HCT116 (cell line): Measurements from ENCODE around the gene GSK3A. TPM values are rescaled to one million over a fixed set of nuclear protein-coding genes. Genes with fewer than 3 reads are reported as not detected.
A peak's percentile ranks its signal among the peaks of the same experiment; 100 is the strongest.

Experiments used
- ATAC-seq: fragments of 200-7000 bp; cut with Tn5 transposase; 2 replicates; pipeline ENCODE4 v1.9.1; 2020; ENCODE audit warnings: mild to moderate bottlenecking, moderate library complexity
- BruUV-seq: library from RNA; stranded (reverse); fragments of 400-500 nt; replicated peaks from 2 replicates; lab custom pipeline; 2021; lab: Mats Ljungman, UMichigan
- CTCF ChIA-PET: fragments of 300-600 bp; sonication (Branson Sonifier 250); formaldehyde crosslinking; loops from one replicate; lab custom pipeline; 2021; ENCODE audit warnings: antibody characterized with exemption; lab: Charles Lee
- POLR2A ChIA-PET: fragments of 300-600, 350-600 bp; sonication (Branson Sonifier 250); formaldehyde crosslinking; loops from one replicate; lab custom pipeline; 2021; ENCODE audit warnings: antibody characterized with exemption; lab: Charles Lee
- RAD21 ChIA-PET, 2 experiments: fragments of 300-600 bp; sonication (Branson Sonifier 250); formaldehyde crosslinking; loops; one replicate each; lab custom pipeline; 2023; ENCODE audit warnings: low total read pairs in 2 of 2; ENCODE audit not compliant: uncharacterized antibody in 2 of 2, unreplicated experiment in 2 of 2, low non-redundant PET in 1 of 2; lab: Charles Lee
- DNase-seq: peaks from one replicate; pipeline ENCODE4 v3.0.0-alpha.2; 2010; ENCODE audit warnings: low read depth, low spot score
- H2AFZ ChIP-seq: fragments of 200-600 bp; shearing (Covaris generic), sonication (generic); 2 replicates; pipeline ENCODE4 v1.6.1; 2017; ENCODE audit warnings: low read depth, mixed run types, mixed read lengths, antibody characterized with exemption, low read length; ENCODE audit not compliant: poor library complexity, severe bottlenecking
- H3K27ac ChIP-seq: 2 replicates; pipeline ENCODE4 v1.5.1; 2012; ENCODE audit warnings: low read depth, low read length
- H3K27me3 ChIP-seq: fragments of 200-600 bp; sonication (generic); 2 replicates; pipeline ENCODE4 v1.6.1; 2016; ENCODE audit warnings: mixed run types, low read length, mixed read lengths; ENCODE audit not compliant: insufficient read depth
- H3K36me3 ChIP-seq, 2 experiments: fragments of 200-500 bp in 1 of 2; fragments of 200-600 bp in 1 of 2; sonication (Bioruptor generic) in 1 of 2; sonication (generic) in 1 of 2; 2 replicates each; pipeline versions ENCODE4 v1.5.1 to v1.6.1; 2014 to 2016; ENCODE audit warnings: low read length in 2 of 2, inconsistent platforms in 1 of 2, mixed read lengths in 1 of 2, mixed run types in 1 of 2; ENCODE audit not compliant: insufficient read depth in 2 of 2, control insufficient read depth in 1 of 2
- H3K4me1 ChIP-seq, 2 experiments: fragments of 200-600 bp in 1 of 2; sonication (generic) in 1 of 2; 2 replicates each; pipeline versions ENCODE4 v1.5.1 to v1.6.1; 2012 to 2017; ENCODE audit warnings: low read length in 2 of 2, inconsistent platforms in 1 of 2, mild to moderate bottlenecking in 1 of 2, mixed read lengths in 1 of 2, mixed run types in 1 of 2, moderate library complexity in 1 of 2; ENCODE audit not compliant: insufficient read depth in 2 of 2, control insufficient read depth in 1 of 2
- H3K4me2 ChIP-seq: fragments of 200-600 bp; sonication (generic); 2 replicates; pipeline ENCODE4 v1.6.1; 2017; ENCODE audit warnings: mixed run types, low read length, mixed read lengths
- H3K4me3 ChIP-seq, 2 experiments: fragments of 200-600 bp in 1 of 2; sonication (generic) in 1 of 2; replicated peaks in 1 of 2; 2 replicates each; pipeline ENCODE4 v1.5.1; 2011 to 2016; ENCODE audit warnings: low read length in 2 of 2, control low read depth in 1 of 2, low read depth in 1 of 2, mild to moderate bottlenecking in 1 of 2, mixed read lengths in 1 of 2, mixed run types in 1 of 2
- H3K79me2 ChIP-seq: fragments of 200-600 bp; sonication (generic); 2 replicates; pipeline ENCODE4 v1.6.1; 2017; ENCODE audit warnings: mild to moderate bottlenecking, mixed run types, low read length, moderate library complexity, mixed read lengths; ENCODE audit not compliant: insufficient read depth
- H3K9ac ChIP-seq: fragments of 200-600 bp; sonication (generic); 2 replicates; pipeline ENCODE4 v1.6.1; 2016; ENCODE audit warnings: low read length, mixed read lengths
- H3K9me2 ChIP-seq: fragments of 200-600 bp; sonication (generic), shearing (Covaris generic); 2 replicates; pipeline ENCODE4 v1.6.1; 2017; ENCODE audit warnings: mixed run types, mild to moderate bottlenecking, moderate library complexity; ENCODE audit not compliant: insufficient read depth
- H3K9me3 ChIP-seq, 2 experiments: fragments of 200-500 bp in 1 of 2; fragments of 200-600 bp in 1 of 2; sonication (Bioruptor generic) in 1 of 2; sonication (generic) in 1 of 2; 2 replicates each; pipeline ENCODE4 v1.6.1; 2014 to 2017; ENCODE audit warnings: low read length in 2 of 2, mixed read lengths in 2 of 2, inconsistent platforms in 1 of 2, low read depth in 1 of 2, mild to moderate bottlenecking in 1 of 2, mixed run types in 1 of 2, moderate library complexity in 1 of 2; ENCODE audit not compliant: control insufficient read depth in 1 of 2, insufficient read depth in 1 of 2
- H4K20me1 ChIP-seq: fragments of 200-600 bp; sonication (generic), shearing (Covaris generic); 2 replicates; pipeline ENCODE4 v1.6.1; 2017; ENCODE audit warnings: mixed run types, mild to moderate bottlenecking, moderate library complexity; ENCODE audit not compliant: insufficient read depth
- CBX3 ChIP-seq: IDR thresholded peaks from 2 replicates; pipeline ENCODE4 v1.6.1; 2012; ENCODE audit warnings: low read depth
- CEBPB ChIP-seq: IDR thresholded peaks from 2 replicates; pipeline ENCODE4 v1.6.1; 2012; ENCODE audit warnings: low read depth
- CTCF ChIP-seq, 3 experiments: fragments of 200-600 bp in 1 of 3; sonication (generic) in 1 of 3; IDR thresholded peaks in 2 of 3; conservative IDR thresholded peaks in 1 of 3; 2 replicates each; pipeline ENCODE4 v1.5.1; 2012 to 2017; ENCODE audit warnings: low read depth in 2 of 3, low read length in 2 of 3, antibody characterized with exemption in 1 of 3, borderline replicate concordance in 1 of 3, control low read depth in 1 of 3, mild to moderate bottlenecking in 1 of 3, mixed read lengths in 1 of 3, mixed run types in 1 of 3, moderate library complexity in 1 of 3; ENCODE audit not compliant: insufficient read depth in 1 of 3
- EGR1 ChIP-seq: IDR thresholded peaks from 2 replicates; pipeline ENCODE4 v1.6.1; 2012; ENCODE audit warnings: low read depth
- ELF1 ChIP-seq: IDR thresholded peaks from 2 replicates; pipeline ENCODE4 v1.6.1; 2012; ENCODE audit warnings: low read depth, borderline replicate concordance
- EZH2phosphoT487 ChIP-seq: fragments of 200-600 bp; IDR thresholded peaks from 2 replicates; pipeline ENCODE4 v1.6.1; 2018; ENCODE audit warnings: antibody characterized with exemption, borderline replicate concordance
- FOSL1 ChIP-seq: IDR thresholded peaks from 2 replicates; pipeline ENCODE4 v1.6.1; 2012; ENCODE audit warnings: low read depth
- JUND ChIP-seq: IDR thresholded peaks from 2 replicates; pipeline ENCODE4 v1.6.1; 2012
- POLR2A ChIP-seq: IDR thresholded peaks from 2 replicates; pipeline ENCODE4 v1.7.0; 2011; ENCODE audit warnings: borderline replicate concordance; ENCODE audit not compliant: insufficient read depth, insufficient read length; ENCODE audit errors: extremely low read depth
- POLR2AphosphoS5 ChIP-seq: IDR thresholded peaks from 2 replicates; pipeline ENCODE4 v1.6.1; 2011; ENCODE audit warnings: mild to moderate bottlenecking, low read depth, low read length, moderate library complexity
- RAD21 ChIP-seq: IDR thresholded peaks from 2 replicates; pipeline ENCODE4 v1.6.1; 2012; ENCODE audit warnings: low read depth, mild to moderate bottlenecking
- SP1 ChIP-seq: IDR thresholded peaks from 2 replicates; pipeline ENCODE4 v1.6.1; 2012; ENCODE audit warnings: low read depth
- SRF ChIP-seq: IDR thresholded peaks from 2 replicates; pipeline ENCODE4 v1.6.1; 2012; ENCODE audit warnings: low read depth
- TCF7L2 ChIP-seq: IDR thresholded peaks from 2 replicates; pipeline ENCODE4 v1.7.0; 2011; ENCODE audit warnings: borderline replicate concordance, inconsistent platforms; ENCODE audit not compliant: insufficient read depth, insufficient read length; ENCODE audit errors: extremely low read depth
- ZFX ChIP-seq: fragments of 450-650 bp; IDR thresholded peaks from 2 replicates; pipeline ENCODE4 v1.6.1; 2017
- ZNF274 ChIP-seq: fragments of 200-500 bp; sonication (Bioruptor generic); IDR thresholded peaks from 2 replicates; pipeline ENCODE4 v1.6.1; 2014; ENCODE audit warnings: mild to moderate bottlenecking, low read depth, low read length, inconsistent platforms
- intact Hi-C: fragments of 100-400 bp; cut with micrococcal nuclease; formaldehyde crosslinking; loops from 2 replicates; pipeline ENCODE4 v1.10.0; 2022
- total RNA-seq: library from RNA; stranded (reverse); gene quantifications from one replicate; pipeline ENCODE4 v1.2.1, GENCODE V29; 2021; ENCODE audit not compliant: unreplicated experiment
- TF ChIP-seq, protein P1 (sequence below): IDR thresholded peaks from 2 replicates; pipeline ENCODE4 v1.6.1; 2012; ENCODE audit warnings: low read depth

GSK3A gene
- total RNA-seq, 1 experiment from 2014 or later = 57.2 TPM

DNA sequence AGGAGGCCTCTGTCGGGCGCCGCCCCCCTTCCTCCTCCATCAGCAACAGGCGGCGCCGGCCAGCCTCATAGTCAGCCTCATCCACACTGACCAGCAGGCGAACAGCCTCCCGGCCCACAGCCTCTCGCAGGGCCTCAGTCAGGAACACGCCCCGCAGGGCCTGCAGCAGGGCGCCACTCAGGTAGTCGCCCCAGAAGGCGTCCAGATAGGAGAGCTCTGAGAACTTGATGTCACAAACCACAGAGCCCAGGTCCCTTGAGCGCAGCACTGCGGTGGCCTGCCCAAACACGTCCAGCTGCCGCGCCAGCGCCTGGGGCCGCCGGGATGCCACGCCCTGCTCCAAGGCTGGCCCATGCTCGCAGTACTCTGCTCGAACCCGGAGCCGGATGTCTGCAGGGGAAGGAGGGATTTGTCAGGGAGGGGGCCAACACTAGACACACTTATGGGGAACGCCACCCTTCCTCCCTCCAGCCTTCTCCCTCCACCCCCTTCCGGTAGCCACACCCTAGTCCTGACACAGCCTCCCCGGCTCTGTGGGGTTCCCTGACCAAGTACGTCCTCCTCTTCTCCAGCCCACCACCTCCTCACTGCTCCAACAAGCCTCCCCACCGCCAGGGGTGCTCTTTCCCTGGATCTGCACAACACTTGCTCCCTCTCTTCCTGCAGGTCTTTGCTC is 42.8 kb downstream of the GSK3A start:
- CTCF ChIA-PET = no interaction called here
- peak overlapping the region; percentile 15; the same call in 1 of the 2 replicates for H3K27ac ChIP-seq
- H4K20me1 ChIP-seq = 0 out of 2 replicates have a peak, but pooled peaks cover 6% of the 10 kb centered on the region
- no peak overlapping the region for H3K9ac ChIP-seq
- intact Hi-C loops = no loop called here
- POLR2A ChIA-PET = no interaction called here
- H3K79me2 ChIP-seq = peaks cover 54% of the 10 kb centered on the region
- TF ChIP-seq FOSL1 (no peak), JUND (no peak), POLR2A (no peak), EGR1 (no peak), ZNF274 (no peak), SP1 (no peak), CBX3 (no peak), ZFX (no peak), CTCF (IDR thresholded peaks at IDR 0.05 in 2 of 3, conservative IDR thresholded peaks at IDR 0.05 in 1 of 3; ENCODE audit: borderline replicate concordance in 1 of 3, insufficient read depth in 1 of 3, low read depth in 2 of 3, low read length in 2 of 3) (no peak), TCF7L2 (no peak), POLR2AphosphoS5 (no peak), RAD21 (no peak), ELF1 (no peak), SRF (no peak), EZH2phosphoT487 (no peak), CEBPB (no peak)
- TF ChIP-seq, protein P1, sequence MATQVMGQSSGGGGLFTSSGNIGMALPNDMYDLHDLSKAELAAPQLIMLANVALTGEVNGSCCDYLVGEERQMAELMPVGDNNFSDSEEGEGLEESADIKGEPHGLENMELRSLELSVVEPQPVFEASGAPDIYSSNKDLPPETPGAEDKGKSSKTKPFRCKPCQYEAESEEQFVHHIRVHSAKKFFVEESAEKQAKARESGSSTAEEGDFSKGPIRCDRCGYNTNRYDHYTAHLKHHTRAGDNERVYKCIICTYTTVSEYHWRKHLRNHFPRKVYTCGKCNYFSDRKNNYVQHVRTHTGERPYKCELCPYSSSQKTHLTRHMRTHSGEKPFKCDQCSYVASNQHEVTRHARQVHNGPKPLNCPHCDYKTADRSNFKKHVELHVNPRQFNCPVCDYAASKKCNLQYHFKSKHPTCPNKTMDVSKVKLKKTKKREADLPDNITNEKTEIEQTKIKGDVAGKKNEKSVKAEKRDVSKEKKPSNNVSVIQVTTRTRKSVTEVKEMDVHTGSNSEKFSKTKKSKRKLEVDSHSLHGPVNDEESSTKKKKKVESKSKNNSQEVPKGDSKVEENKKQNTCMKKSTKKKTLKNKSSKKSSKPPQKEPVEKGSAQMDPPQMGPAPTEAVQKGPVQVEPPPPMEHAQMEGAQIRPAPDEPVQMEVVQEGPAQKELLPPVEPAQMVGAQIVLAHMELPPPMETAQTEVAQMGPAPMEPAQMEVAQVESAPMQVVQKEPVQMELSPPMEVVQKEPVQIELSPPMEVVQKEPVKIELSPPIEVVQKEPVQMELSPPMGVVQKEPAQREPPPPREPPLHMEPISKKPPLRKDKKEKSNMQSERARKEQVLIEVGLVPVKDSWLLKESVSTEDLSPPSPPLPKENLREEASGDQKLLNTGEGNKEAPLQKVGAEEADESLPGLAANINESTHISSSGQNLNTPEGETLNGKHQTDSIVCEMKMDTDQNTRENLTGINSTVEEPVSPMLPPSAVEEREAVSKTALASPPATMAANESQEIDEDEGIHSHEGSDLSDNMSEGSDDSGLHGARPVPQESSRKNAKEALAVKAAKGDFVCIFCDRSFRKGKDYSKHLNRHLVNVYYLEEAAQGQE = no peak
- TF ChIP-seq, all 23 proteins: peak for 0
- Histone ChIP-seq H2AFZ (no peak overlapping the region), H3K4me3 (no peak overlapping the region), H3K27me3 (no peaks in the 10 kb centered on the region), H3K36me3 (peaks cover 21 to 45% of the 10 kb centered on the region in 2 experiments), H3K4me1 (peaks cover 0 to 35% of the 10 kb centered on the region in 2 experiments; a peak in 2 of 4 replicates), H3K9me3 (no peaks in the 10 kb centered on the region), H3K9me2 (no peaks in the 10 kb centered on the region), H3K4me2 (no peak overlapping the region)
- peak; percentile 28 for ATAC-seq
- no peak for DNase-seq
- RAD21 ChIA-PET = no interaction called here
- no TSS peak for BruUV-seq
